Measurements from ENCODE around the gene MTREX.

DNA sequence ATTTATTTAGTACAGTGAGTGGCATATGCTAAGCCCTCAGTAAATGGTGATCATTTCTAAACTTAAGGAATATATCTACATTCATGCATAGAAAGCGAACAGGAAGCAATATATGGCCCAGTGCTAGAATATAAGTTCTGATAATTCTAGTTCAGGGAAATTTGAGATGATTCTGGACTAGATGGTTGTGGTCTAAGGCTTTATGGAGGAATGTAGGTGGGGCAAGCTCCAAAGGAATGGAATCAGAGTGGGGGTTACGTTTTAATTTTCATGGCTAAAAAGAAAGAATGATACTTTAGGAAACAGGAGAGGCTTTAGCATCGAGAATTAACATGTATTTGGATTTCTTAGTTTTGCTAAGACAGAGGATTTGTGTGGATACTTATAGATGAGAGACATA, 56.1 kb downstream of the MTREX start:
- TF ChIP-seq, protein P1, sequence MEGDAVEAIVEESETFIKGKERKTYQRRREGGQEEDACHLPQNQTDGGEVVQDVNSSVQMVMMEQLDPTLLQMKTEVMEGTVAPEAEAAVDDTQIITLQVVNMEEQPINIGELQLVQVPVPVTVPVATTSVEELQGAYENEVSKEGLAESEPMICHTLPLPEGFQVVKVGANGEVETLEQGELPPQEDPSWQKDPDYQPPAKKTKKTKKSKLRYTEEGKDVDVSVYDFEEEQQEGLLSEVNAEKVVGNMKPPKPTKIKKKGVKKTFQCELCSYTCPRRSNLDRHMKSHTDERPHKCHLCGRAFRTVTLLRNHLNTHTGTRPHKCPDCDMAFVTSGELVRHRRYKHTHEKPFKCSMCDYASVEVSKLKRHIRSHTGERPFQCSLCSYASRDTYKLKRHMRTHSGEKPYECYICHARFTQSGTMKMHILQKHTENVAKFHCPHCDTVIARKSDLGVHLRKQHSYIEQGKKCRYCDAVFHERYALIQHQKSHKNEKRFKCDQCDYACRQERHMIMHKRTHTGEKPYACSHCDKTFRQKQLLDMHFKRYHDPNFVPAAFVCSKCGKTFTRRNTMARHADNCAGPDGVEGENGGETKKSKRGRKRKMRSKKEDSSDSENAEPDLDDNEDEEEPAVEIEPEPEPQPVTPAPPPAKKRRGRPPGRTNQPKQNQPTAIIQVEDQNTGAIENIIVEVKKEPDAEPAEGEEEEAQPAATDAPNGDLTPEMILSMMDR (IDR thresholded peaks at IDR 0.05): no peak
- TF ChIP-seq POLR2A (IDR thresholded peaks at IDR 0.05): no peak

Data from vagina (tissue), 2 donors.